HAP-1 (cell line): ENCODE measurements around the gene KRT79.

Experiments used
- DNase-seq, 2 experiments: peaks; one replicate each; pipeline ENCODE4 v3.0.0-alpha.2; 2016 to 2020; ENCODE audit warnings: low spot score in 2 of 2
- H3K27me3 ChIP-seq: fragments of 250-450 bp; sonication (Bioruptor Pico); 2 replicates; pipeline ENCODE4 v1.5.1; 2020; ENCODE audit warnings: low read depth, mild to moderate bottlenecking, moderate library complexity
- H3K36me3 ChIP-seq: fragments of 250-450 bp; sonication (Bioruptor Pico); replicated peaks from 2 replicates; pipeline ENCODE4 v1.5.1; 2020; ENCODE audit warnings: mild to moderate bottlenecking
- H3K4me1 ChIP-seq: fragments of 250-450 bp; sonication (Bioruptor Pico); 2 replicates; pipeline ENCODE4 v1.5.1; 2020; ENCODE audit warnings: mild to moderate bottlenecking
- H3K4me3 ChIP-seq: fragments of 250-450 bp; sonication (Bioruptor Pico); 2 replicates; pipeline ENCODE4 v1.5.1; 2020; ENCODE audit warnings: mild to moderate bottlenecking, moderate library complexity
- H3K9me3 ChIP-seq: fragments of 250-450 bp; sonication (Bioruptor Pico); 2 replicates; pipeline ENCODE4 v1.5.1; 2020; ENCODE audit warnings: mild to moderate bottlenecking, moderate library complexity
- in situ Hi-C: fragments of 300-500 bp; cut with MboI; formaldehyde crosslinking; loops from 3 replicates; pipeline ENCODE4 v1.14.3; 2020; ENCODE audit warnings: low sequenced_read_pairs, inconsistent platforms, mixed read lengths

Gene KRT79

DNA sequence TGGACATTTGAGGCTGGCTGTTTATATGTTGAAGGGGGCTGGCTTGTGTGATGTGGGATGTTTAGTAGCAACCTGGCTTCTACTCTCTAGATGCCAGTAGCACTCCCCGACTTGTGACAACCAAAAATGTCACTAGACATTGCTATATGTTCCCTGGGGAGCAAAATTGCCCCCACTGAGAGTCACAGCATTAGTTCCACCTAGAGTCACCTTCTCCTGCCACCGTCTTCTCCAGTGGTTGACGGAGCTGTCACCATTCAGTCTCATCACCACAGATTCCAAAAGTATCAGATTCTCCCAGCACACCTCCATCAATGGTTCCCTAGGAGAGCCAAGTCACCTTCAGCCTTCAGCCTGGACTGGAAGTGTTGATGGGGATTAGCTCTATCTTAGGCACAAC lies 49.2 kb downstream of the KRT79 start:
- peaks cover 9% of the 10 kb centered on the region for H3K27me3 ChIP-seq
- no peaks in the 10 kb centered on the region for H3K36me3 ChIP-seq
- no peaks in the 10 kb centered on the region for H3K4me1 ChIP-seq
- in situ Hi-C loops: no loop called here
- DNase-seq: no peak
- no peak overlapping the region for H3K4me3 ChIP-seq
- H3K9me3 ChIP-seq: no peaks in the 10 kb centered on the region

DNA sequence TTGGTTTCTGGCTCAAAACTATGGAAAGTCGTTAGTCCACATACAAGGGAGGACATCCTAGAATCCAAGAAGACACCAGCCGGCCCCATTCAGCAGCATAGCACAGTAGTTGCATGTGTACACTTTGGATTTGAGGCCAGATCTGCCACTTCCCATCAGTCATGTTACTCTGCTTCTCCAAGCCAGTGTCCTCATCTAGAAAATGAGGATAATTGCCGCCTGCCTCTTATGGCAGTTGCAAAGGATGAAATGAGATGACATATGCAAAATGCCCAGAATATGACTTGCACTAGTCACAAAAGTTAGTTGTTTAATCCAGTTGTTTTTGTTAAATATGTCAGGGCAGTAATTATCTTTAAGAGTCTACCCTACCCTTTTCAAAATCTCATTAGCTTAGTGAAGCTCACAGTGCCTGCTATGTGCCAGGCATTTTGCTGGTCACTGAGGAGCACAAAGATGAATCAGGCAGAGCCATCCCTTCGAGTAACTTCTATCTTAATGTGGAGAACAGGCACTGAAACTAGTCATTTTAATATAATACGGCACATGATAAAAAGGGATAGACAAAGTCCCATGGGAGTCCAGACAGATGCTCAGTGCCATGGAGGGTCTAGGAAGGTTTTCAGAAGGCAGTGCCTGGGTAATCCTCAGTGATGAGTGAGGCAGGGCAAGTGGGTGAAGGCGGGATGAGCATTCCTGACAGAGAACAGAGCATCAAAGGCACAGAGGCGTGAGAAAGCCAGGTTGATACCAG lies 50.4 kb downstream of the KRT79 start:
- peaks cover 9% of the 10 kb centered on the region for H3K27me3 ChIP-seq

DNA sequence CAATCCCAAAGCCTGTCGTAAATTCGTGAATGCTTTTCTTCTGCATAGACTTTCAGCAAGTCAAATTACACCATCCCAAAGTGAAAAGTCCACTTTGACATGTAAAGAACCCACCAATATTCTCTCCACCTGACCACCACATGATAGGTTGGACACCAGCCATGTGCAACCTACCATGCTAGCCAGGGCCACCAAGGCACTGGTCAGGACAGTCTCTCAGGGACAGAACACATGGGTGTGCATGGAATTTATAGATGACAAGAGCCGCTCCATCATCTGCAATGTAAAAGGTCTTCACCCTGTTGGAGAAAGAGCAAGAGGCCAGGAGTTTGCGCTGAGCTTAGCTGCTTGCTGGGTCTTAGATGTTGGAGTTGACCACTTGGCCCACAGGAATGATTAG lies 51.6 kb downstream of the KRT79 start:
- DNase-seq: no peak
- Histone ChIP-seq H3K4me1 (no peaks in the 10 kb centered on the region), H3K27me3 (peaks cover 9% of the 10 kb centered on the region), H3K9me3 (no peaks in the 10 kb centered on the region), H3K36me3 (no peaks in the 10 kb centered on the region), H3K4me3 (no peak overlapping the region)
- in situ Hi-C loops: no loop called here

More for the DNA sequence above, 50.4 kb downstream of the KRT79 start:
- DNase-seq: no peak
- no peaks in the 10 kb centered on the region for H3K4me1 ChIP-seq
- in situ Hi-C loops: no loop called here
- no peaks in the 10 kb centered on the region for H3K36me3 ChIP-seq
- H3K4me3 ChIP-seq: no peak overlapping the region
- H3K9me3 ChIP-seq: no peaks in the 10 kb centered on the region

DNA sequence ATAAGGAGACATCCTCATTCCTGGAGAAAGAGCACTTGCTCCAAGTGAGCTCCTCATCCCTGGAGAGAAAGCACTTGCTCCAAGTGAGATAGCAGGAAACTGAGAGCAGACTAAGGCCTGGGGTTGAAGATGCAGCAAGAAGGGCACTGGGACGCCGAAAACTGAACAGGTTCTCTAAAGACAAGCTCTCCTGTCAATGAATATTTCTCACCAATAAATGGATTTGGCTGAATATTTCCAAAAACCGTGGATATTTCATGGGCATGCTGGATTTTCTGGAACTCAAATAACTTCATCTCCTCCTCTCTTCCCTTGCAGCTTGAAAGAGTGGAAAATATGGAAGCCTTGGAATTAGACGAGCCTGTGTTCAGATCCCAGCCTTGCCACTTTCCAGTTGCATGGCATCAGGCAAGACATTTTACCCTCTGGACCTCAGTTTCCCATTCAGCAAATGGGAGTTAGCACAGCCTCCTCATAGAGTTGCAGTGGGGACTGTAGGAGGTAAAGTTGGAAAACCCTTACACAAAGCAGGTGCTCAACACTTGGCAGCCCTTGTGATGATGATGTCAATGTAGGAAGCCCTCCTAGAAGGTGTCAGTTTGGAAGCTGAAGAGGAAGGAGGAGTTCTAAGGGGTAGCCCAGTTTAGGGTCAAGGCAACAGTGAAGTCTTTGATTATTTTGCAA lies 52.6 kb downstream of the KRT79 start:
- no peak overlapping the region for H3K4me3 ChIP-seq
- no peak for DNase-seq
- in situ Hi-C loops: no loop called here
- H3K36me3 ChIP-seq: no peaks in the 10 kb centered on the region
- H3K9me3 ChIP-seq: no peaks in the 10 kb centered on the region
- no peaks in the 10 kb centered on the region for H3K4me1 ChIP-seq
- peaks cover 9% of the 10 kb centered on the region for H3K27me3 ChIP-seq

DNA sequence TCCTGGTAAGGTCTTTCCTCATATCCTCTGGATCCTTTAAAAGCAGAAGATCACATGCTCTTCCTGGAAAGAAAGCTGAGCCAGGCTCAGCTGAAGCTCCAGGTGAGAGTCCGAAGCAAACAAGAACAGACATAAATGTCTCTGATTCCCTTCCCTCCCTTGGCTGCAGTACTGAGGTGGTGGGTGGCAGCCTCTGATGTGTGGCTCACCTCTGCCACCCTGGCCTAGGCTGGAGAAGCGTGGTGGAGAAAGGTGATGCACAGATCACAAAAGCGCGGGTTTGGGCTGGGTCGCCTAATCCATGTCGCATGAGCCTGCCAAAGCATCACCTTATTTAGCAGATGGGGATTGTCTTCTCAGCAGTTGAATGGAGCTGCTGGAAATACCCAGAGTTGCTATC lies 54.2 kb downstream of the KRT79 start:
- no peaks in the 10 kb centered on the region for H3K9me3 ChIP-seq
- no peaks in the 10 kb centered on the region for H3K4me1 ChIP-seq
- no peak overlapping the region for H3K4me3 ChIP-seq
- DNase-seq: no peak
- no peaks in the 10 kb centered on the region for H3K36me3 ChIP-seq
- in situ Hi-C loops: no loop called here
- H3K27me3 ChIP-seq: peaks cover 9% of the 10 kb centered on the region

DNA sequence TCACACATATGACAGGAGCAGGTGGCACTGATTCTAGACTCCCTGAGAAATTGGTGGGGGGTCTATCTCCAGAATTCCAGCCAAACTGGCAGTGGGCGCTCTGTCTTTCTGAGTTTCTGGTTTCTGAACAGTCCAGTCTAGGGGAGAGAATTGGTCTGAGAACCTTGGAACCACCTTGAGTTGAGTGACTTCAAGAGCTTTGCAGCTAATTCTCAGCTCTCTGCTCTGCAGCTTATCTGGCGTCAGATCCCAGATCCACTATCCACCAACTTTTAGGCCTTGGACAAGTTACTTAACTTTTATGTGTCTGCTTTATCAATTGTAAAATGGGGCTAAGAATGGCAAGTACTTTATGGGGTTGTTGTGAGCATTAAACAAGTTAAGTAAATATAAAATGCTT lies 55.3 kb downstream of the KRT79 start:
- in situ Hi-C loops: no loop called here
- no peaks in the 10 kb centered on the region for H3K4me1 ChIP-seq
- H3K36me3 ChIP-seq: no peaks in the 10 kb centered on the region
- no peak for DNase-seq
- no peaks in the 10 kb centered on the region for H3K9me3 ChIP-seq
- peaks cover 9% of the 10 kb centered on the region for H3K27me3 ChIP-seq
- H3K4me3 ChIP-seq: no peak overlapping the region

DNA sequence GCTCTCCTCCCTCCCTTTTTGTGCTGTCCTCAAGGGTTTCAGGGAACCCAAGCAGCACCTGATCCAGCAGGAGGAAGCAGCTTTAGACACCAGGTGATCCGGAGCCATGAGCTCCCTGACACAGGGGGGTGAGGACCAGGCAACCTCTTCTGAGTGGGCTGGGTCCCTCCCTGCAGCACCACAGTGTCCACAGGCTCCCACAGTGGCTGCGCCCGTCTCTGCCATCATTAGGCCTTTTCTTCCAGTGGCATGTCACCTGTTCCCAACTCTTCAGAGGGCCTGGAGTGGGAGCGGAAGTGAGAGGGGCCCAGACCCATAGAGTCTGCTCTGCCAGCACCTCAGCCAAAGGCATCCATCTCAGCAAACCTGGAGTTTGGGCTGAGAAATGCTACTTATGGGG lies 56.5 kb downstream of the KRT79 start:
- no peak for DNase-seq
- Histone ChIP-seq H3K4me3 (no peak overlapping the region), H3K9me3 (no peaks in the 10 kb centered on the region), H3K36me3 (no peaks in the 10 kb centered on the region), H3K27me3 (peaks cover 12% of the 10 kb centered on the region), H3K4me1 (no peaks in the 10 kb centered on the region)
- in situ Hi-C loops: no loop called here

DNA sequence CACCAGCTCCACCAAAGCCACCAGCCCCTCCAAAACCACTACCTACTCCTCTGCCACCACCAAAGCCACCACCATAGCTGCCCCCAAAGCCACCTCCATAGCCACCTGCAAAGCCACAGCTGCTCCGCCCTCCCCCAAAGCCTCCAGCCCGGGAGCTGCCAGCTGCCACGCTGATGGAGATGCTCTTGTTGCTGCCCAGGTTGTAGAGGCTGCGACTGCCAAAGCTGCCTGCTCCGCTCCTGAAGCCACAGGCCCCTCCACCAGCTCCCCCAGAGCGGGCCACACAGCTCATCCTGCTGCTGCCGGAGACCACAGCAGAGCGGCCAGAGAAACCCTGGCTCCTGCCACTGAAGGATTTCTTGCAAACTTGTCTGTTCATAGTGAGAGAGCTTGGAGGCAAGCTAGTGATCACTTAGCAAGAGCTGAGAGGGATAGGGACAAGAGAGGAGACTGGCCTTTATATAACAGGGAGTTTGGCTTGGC lies 57.2 kb downstream of the KRT79 start, which contains the start of gene KRT76:
Gene KRT76 (minus strand): TSS at position 433 of the 483 bp plus-strand sequence. CDS start 54 bp downstream, at position 379.
- H3K27me3 ChIP-seq: peaks cover 9% of the 10 kb centered on the region
- no peaks in the 10 kb centered on the region for H3K36me3 ChIP-seq
- H3K9me3 ChIP-seq: no peaks in the 10 kb centered on the region
- H3K4me3 ChIP-seq: no peak within 1 kb of the TSS
- in situ Hi-C loops: no loop called here
- H3K4me1 ChIP-seq: no peaks in the 10 kb centered on the region
- no peak for DNase-seq

DNA sequence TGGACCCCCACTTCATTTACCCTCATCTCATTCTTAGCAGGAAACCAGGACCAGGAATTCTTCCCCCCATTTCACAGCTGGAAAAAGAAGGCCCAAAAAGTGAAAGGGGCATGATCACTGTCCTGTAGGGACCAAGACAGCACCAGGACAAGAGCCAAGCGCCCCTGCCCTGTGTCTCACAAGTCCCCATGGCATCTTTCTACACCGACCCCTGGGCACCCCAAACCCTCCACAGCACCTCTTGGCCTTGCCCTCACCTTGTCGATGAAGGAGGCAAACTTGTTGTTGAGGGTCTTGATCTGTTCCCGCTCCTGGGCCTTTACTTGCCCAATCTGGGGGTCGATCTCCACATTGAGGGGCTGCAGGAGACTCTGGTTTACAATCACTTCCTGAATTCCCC lies 57.7 kb downstream of the KRT79 start:
- no peaks in the 10 kb centered on the region for H3K4me1 ChIP-seq
- no peaks in the 10 kb centered on the region for H3K36me3 ChIP-seq
- no peak overlapping the region for H3K4me3 ChIP-seq
- no peaks in the 10 kb centered on the region for H3K9me3 ChIP-seq
- no peak for DNase-seq
- in situ Hi-C loops: no loop called here
- H3K27me3 ChIP-seq: peaks cover 9% of the 10 kb centered on the region

DNA sequence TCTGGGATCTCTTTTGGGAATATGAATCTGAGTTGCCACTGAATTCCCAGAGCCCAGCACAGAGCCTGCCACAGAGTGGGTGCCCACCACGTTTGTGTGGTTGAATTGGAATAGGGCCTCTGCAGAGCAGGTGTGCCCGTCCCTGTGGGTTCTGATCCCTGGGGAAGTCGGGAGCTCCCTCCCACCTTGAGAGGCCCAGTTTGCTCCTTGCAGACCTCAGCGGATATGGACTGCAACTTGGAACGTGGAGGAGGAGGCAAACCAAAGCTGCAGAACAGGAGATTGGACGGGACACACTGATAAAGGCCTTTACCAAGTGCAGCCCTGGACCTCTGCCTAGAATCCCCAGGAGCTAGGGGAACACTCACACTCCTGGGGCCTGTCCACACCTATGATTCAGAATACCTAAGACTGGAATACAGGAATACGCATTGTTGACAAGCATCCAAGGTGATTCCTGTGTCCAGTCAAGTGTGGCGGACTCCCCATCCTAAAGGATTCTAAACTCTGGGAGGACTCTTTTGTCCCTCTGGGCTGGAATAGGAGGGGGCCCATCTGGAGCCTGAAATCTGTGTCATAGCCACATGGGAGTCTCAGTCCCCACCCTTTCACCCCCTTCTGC lies 59.4 kb downstream of the KRT79 start:
- no peaks in the 10 kb centered on the region for H3K36me3 ChIP-seq

DNA sequence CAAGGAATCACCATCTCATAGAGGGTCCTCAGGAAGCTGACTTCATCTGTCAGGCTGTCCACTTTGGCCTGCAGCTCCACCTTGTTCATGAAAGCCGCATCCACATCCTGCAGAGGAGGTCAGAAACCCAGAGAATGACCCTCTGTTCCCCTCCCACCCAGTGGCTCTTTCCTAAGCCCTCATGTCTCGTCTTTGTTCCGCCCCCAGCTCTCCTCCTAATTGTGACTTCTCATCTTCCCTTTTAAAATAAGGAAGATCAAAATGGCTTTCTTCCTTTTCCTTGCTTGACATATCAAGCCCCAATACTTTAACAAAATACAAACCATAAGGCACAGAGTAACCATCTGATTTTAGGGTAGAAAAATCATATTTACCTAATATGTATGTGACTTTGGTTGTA lies 61.3 kb downstream of the KRT79 start:
- H3K9me3 ChIP-seq: no peaks in the 10 kb centered on the region
- no peaks in the 10 kb centered on the region; the same call in 1 of the 2 replicates for H3K4me1 ChIP-seq
- DNase-seq: no peak
- peaks cover 2% of the 10 kb centered on the region; the same call in 1 of the 2 replicates for H3K27me3 ChIP-seq
- H3K36me3 ChIP-seq: no peaks in the 10 kb centered on the region
- no peak overlapping the region for H3K4me3 ChIP-seq
- in situ Hi-C loops: no loop called here

More for the DNA sequence above, 59.4 kb downstream of the KRT79 start:
- Histone ChIP-seq H3K4me1 (no peaks in the 10 kb centered on the region; the same call in 1 of the 2 replicates), H3K9me3 (no peaks in the 10 kb centered on the region), H3K4me3 (no peak overlapping the region), H3K27me3 (peaks cover 2% of the 10 kb centered on the region; the same call in 1 of the 2 replicates)
- in situ Hi-C loops: no loop called here
- no peak for DNase-seq

DNA sequence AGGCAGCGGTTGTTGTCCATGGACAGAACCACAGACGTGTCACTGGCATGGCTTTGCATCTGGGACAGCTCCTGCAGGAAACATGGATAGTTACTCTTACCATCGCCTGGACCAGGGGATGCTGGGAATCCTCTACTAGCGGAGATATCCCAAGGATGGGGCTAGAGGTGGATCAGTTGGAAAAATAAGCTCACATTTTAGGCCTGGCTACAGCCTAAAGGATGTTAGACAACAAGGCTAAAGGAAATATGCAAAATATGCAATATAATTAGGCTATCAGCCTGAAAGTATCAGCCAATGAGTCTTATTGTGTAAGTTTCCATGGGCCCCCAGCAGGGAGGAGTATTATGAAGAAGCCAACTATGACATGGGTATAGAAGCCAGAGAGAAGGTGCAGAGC lies 61.9 kb downstream of the KRT79 start:
- Histone ChIP-seq H3K27me3 (peaks cover 2% of the 10 kb centered on the region; the same call in 1 of the 2 replicates), H3K36me3 (no peaks in the 10 kb centered on the region), H3K4me1 (no peaks in the 10 kb centered on the region; the same call in 1 of the 2 replicates), H3K9me3 (no peaks in the 10 kb centered on the region), H3K4me3 (no peak overlapping the region)
- in situ Hi-C loops: no loop called here
- DNase-seq: no peak

DNA sequence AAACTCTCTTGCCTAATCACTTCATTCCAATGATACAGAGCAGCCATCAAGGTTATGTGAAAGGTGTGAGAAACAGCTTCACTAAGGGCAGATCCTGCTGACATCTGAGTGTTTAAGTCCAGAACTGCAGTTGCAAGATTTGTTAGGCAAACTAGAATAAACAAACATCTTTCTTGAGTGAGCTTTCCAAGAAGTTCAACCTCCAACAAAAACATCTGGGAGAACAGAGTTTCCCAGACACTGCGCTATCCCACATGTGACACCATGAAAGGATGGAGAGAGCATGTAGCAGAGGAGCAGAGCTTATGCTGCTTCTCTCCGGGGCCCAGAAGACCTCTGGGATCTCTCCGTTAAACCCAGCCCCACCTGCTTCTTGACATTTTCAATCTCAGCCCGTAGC lies 62.6 kb downstream of the KRT79 start:
- no peaks in the 10 kb centered on the region; the same call in 1 of the 2 replicates for H3K4me1 ChIP-seq
- H3K36me3 ChIP-seq: no peaks in the 10 kb centered on the region
- DNase-seq: no peak
- in situ Hi-C loops: no loop called here
- H3K27me3 ChIP-seq: peaks cover 2% of the 10 kb centered on the region; the same call in 1 of the 2 replicates
- no peaks in the 10 kb centered on the region for H3K9me3 ChIP-seq
- H3K4me3 ChIP-seq: no peak overlapping the region
